Tibial nerve (tissue), 4 donors: ENCODE results near the gene OR10C1. TPM values are rescaled to one million over a fixed set of nuclear protein-coding genes. Genes with fewer than 3 reads are reported as not detected.

ENCODE experiments used
- DNase-seq, 2 donors: peaks; one replicate each; pipeline ENCODE4 v3.0.0-alpha.2; 2019; ENCODE audit warnings: low spot score in 2 of 2
- H3K27ac ChIP-seq, 4 donors: fragments of 200-600 bp; sonication (generic) in 3 of 4; one replicate each; pipeline ENCODE4 v1.5.1; 2017 to 2019; ENCODE audit warnings: mild to moderate bottlenecking in 1 of 4
- H3K27me3 ChIP-seq, 2 donors: fragments of 200-600 bp; sonication (generic) in 1 of 2; one replicate each; pipeline versions ENCODE4 v1.5.1 to v1.6.0; 2017 to 2019
- H3K36me3 ChIP-seq, 3 donors: fragments of 200-600 bp; sonication (generic); one replicate each; pipeline ENCODE4 v1.5.1; 2018 to 2019
- H3K4me1 ChIP-seq, 4 donors: fragments of 200-600 bp; sonication (generic) in 3 of 4; one replicate each; pipeline ENCODE4 v1.5.1; 2017 to 2019
- H3K4me3 ChIP-seq, 4 donors: fragments of 200-600 bp; sonication (generic) in 3 of 4; one replicate each; pipeline ENCODE4 v1.5.1; 2017 to 2019; ENCODE audit warnings: mild to moderate bottlenecking in 1 of 4, moderate library complexity in 1 of 4
- H3K9me3 ChIP-seq, 4 donors: fragments of 200-600 bp; sonication (generic) in 3 of 4; one replicate each; pipeline ENCODE4 v1.5.1; 2017 to 2019
- CTCF ChIP-seq, 5 experiments: fragments of 200-600 bp in 3 of 5; fragments of 450-650 bp in 2 of 5; sonication (generic) in 3 of 5; IDR thresholded peaks; one replicate each; pipeline ENCODE4 v1.5.1; 2016 to 2019; ENCODE audit warnings: antibody characterized with exemption in 5 of 5, mild to moderate bottlenecking in 3 of 5, moderate library complexity in 2 of 5
- EP300 ChIP-seq, 2 donors: sonication (generic); formaldehyde crosslinking; IDR thresholded peaks; one replicate each; pipeline ENCODE4 v1.6.1; 2017; ENCODE audit warnings: antibody characterized with exemption in 2 of 2, mild to moderate bottlenecking in 1 of 2
- POLR2A ChIP-seq, 2 donors: fragments of 450-650 bp; IDR thresholded peaks; one replicate each; pipeline ENCODE4 v1.6.1; 2017; ENCODE audit warnings: antibody characterized with exemption in 2 of 2, mild to moderate bottlenecking in 2 of 2, moderate library complexity in 2 of 2
- WGBS, 2 donors: methylation state at CpG; one replicate each; pipeline ENCODE4 v1.1.5; 2018; 5-methylcytosine and 5-hydroxymethylcytosine counted together
- total RNA-seq, 4 donors: library from RNA; depleted of rRNA; stranded (reverse); fragments of >200 nt; gene quantifications; one replicate each; pipeline ENCODE4 v1.1.0, GENCODE V29; 2016

OR10C1 gene
- total RNA-seq, 4 donors from 2014 or later = not detected

DNA sequence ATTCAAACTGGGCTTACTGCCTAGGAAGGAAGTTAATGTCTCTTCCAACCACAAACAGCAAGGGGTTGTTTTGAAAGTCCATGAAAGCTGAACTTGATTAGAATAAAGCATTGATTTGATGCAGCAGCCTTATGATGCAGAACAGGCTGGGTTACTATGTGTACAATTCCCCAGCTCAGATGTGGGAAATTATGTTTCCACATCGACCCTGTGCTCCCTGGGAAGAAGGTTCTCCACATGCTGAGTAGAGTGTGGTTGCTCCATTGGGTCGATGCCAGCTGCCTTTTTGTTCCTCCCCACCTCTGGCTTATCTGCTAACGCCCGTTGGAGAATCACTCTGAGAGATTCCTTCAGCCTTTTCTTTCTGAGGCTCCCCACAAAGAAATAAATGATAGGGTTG lies 47.5 kb downstream of the OR10C1 start:
- WGBS, 2 donors = 71 to 73% methylated on average over 4 of the region's 4 CpGs
- no peak for DNase-seq
- Histone ChIP-seq H3K4me1 (no peaks in the 10 kb centered on the region), H3K27me3 (no peaks in the 10 kb centered on the region), H3K36me3 (no peaks in the 10 kb centered on the region), H3K27ac (no peak overlapping the region), H3K4me3 (no peak overlapping the region), H3K9me3 (peaks cover 0 to 7% (median 0%) of the 10 kb centered on the region in 4 donors)
- no peak for TF ChIP-seq POLR2A (IDR thresholded peaks at IDR 0.05)
- TF ChIP-seq CTCF (IDR thresholded peaks at IDR 0.05) = no peak
- no peak for TF ChIP-seq EP300 (IDR thresholded peaks at IDR 0.05)

- H3K27me3 ChIP-seq = no peaks in the 10 kb centered on the region
- H3K36me3 ChIP-seq = no peaks in the 10 kb centered on the region
- no peak overlapping the region for H3K4me3 ChIP-seq
- peaks cover 0 to 5% (median 0%) of the 10 kb centered on the region in 4 donors for H3K9me3 ChIP-seq
- DNase-seq = no peak
- TF ChIP-seq EP300 (IDR thresholded peaks at IDR 0.05) (no peak), CTCF (IDR thresholded peaks at IDR 0.05) (no peak), POLR2A (IDR thresholded peaks at IDR 0.05) (no peak)
- WGBS, 2 donors = 79 to 85% methylated on average over 5 of the region's 5 CpGs
- no peak overlapping the region for H3K27ac ChIP-seq
- no peaks in the 10 kb centered on the region for H3K4me1 ChIP-seq
These were observed 48.0 kb downstream of the OR10C1 start for GRCh38 chr6:29487131-29487530.

DNA sequence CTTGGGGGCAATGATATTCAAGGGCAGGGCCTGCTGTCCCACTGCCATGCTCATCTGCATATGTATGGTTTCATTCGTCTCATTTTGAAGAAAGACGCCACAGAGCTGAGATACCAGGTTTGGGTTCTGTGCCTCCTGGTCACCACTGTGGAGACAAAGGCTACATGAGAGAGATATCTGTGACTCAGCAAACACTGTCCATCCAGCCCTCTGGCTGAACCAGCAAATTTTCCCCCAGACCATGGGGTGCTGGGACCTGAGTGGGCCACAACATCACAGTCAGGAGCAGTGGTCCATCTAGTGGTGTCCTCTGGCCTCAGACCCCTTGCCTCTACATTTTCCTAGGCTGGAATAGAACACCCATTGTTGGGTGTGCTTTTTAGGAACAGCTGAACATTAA lies 48.6 kb downstream of the OR10C1 start, which contains the start of gene MAS1L:
Gene MAS1L, minus strand, starts transcription at position 297 of the 400 bp plus-strand sequence. Its CDS starts 54 bp downstream, at position 243.
- Histone ChIP-seq H3K27me3 (no peaks in the 10 kb centered on the region), H3K9me3 (peaks cover 0 to under 1% (median 0%) of the 10 kb centered on the region in 4 donors), H3K4me3 (no peak within 1 kb of the TSS), H3K36me3 (no peaks in the 10 kb centered on the region), H3K4me1 (no peaks in the 10 kb centered on the region), H3K27ac (no peak within 1 kb of the TSS)
- 69 to 76% methylated on average over 2 of the region's 2 CpGs for WGBS, 2 donors
- no peak for DNase-seq
- TF ChIP-seq POLR2A (IDR thresholded peaks at IDR 0.05) = no peak
- no peak for TF ChIP-seq CTCF (IDR thresholded peaks at IDR 0.05)
- TF ChIP-seq EP300 (IDR thresholded peaks at IDR 0.05) = no peak

GRCh38 chr6:29488874-29489273 lies 49.8 kb downstream of the OR10C1 start:
- TF ChIP-seq CTCF (IDR thresholded peaks at IDR 0.05) (no peak), POLR2A (IDR thresholded peaks at IDR 0.05) (no peak), EP300 (IDR thresholded peaks at IDR 0.05) (no peak)
- Histone ChIP-seq H3K27ac (no peak overlapping the region), H3K27me3 (no peaks in the 10 kb centered on the region), H3K9me3 (no peaks in the 10 kb centered on the region), H3K4me3 (no peak overlapping the region), H3K36me3 (no peaks in the 10 kb centered on the region), H3K4me1 (no peaks in the 10 kb centered on the region)
- DNase-seq = no peak

- TF ChIP-seq POLR2A (IDR thresholded peaks at IDR 0.05) (no peak), CTCF (IDR thresholded peaks at IDR 0.05) (no peak), EP300 (IDR thresholded peaks at IDR 0.05) (no peak)
- no peaks in the 10 kb centered on the region for H3K9me3 ChIP-seq
- no peak overlapping the region for H3K27ac ChIP-seq
- H3K27me3 ChIP-seq = no peaks in the 10 kb centered on the region
- no peak for DNase-seq
- no peaks in the 10 kb centered on the region for H3K36me3 ChIP-seq
- WGBS, 2 donors = 91 to 96% methylated on average over 8 of the region's 8 CpGs
- H3K4me3 ChIP-seq = no peak overlapping the region
- H3K4me1 ChIP-seq = no peaks in the 10 kb centered on the region
These were observed 50.2 kb downstream of the OR10C1 start for GRCh38 chr6:29489286-29489685.
